Neural progenitor cell (in vitro differentiated cells): Measurements from ENCODE around the gene GALNT18. TPM values are rescaled to one million over a fixed set of nuclear protein-coding genes. Genes with fewer than 3 reads are reported as not detected.

Source experiments
- DNase-seq: peaks from one replicate; pipeline ENCODE4 v3.0.0-alpha.2; 2016; ENCODE audit warnings: low spot score
- H2AFZ ChIP-seq: fragments of 200-600 bp; sonication (generic); replicated peaks from 2 replicates; pipeline ENCODE4 v1.6.1; 2016; ENCODE audit warnings: antibody characterized with exemption
- H3F3A ChIP-seq: fragments of 200-600 bp; sonication (generic); 2 replicates; pipeline ENCODE4 v1.6.1; 2016; ENCODE audit warnings: antibody characterized with exemption, low read depth
- H3K27ac ChIP-seq: fragments of 200-600 bp; sonication (generic); 2 replicates; pipeline ENCODE4 v1.5.1; 2016; ENCODE audit warnings: mild to moderate bottlenecking
- H3K27me3 ChIP-seq: fragments of 200-600 bp; sonication (generic); 2 replicates; pipeline ENCODE4 v1.6.1; 2016; ENCODE audit warnings: mild to moderate bottlenecking, moderate library complexity
- H3K36me3 ChIP-seq: fragments of 200-600 bp; sonication (generic); 2 replicates; pipeline ENCODE4 v1.5.1; 2016
- H3K4me1 ChIP-seq: fragments of 200-600 bp; sonication (generic); 2 replicates; pipeline ENCODE4 v1.6.1; 2016; ENCODE audit warnings: mixed run types
- H3K4me2 ChIP-seq: fragments of 200-600 bp; sonication (generic); 2 replicates; pipeline ENCODE4 v1.6.1; 2016
- H3K4me3 ChIP-seq: fragments of 200-600 bp; sonication (generic); 2 replicates; pipeline ENCODE4 v1.5.1; 2016
- H3K79me2 ChIP-seq: fragments of 200-600 bp; sonication (generic); 2 replicates; pipeline ENCODE4 v1.6.1; 2016; ENCODE audit warnings: low read depth
- H3K9ac ChIP-seq: fragments of 200-600 bp; sonication (generic); 2 replicates; pipeline ENCODE4 v1.6.1; 2016
- H3K9me3 ChIP-seq: fragments of 200-600 bp; sonication (generic); 2 replicates; pipeline ENCODE4 v1.5.1; 2016; ENCODE audit warnings: low read depth
- H4K20me1 ChIP-seq: fragments of 200-600 bp; sonication (generic); 2 replicates; pipeline ENCODE4 v1.6.1; 2016; ENCODE audit warnings: low read depth
- H3K27ac Mint-ChIP-seq: 3 replicates; pipeline ENCODE4 v1.8.0; 2021; ENCODE audit warnings: mixed read lengths
- H3K27me3 Mint-ChIP-seq: 2 replicates; pipeline ENCODE4 v1.8.0; 2022; ENCODE audit warnings: low read depth, mild to moderate bottlenecking, inconsistent platforms, moderate library complexity, mixed read lengths; ENCODE audit not compliant: insufficient read depth
- H3K36me3 Mint-ChIP-seq: 3 replicates; pipeline ENCODE4 v1.8.0; 2021; ENCODE audit warnings: mixed read lengths
- H3K4me1 Mint-ChIP-seq: 3 replicates; pipeline ENCODE4 v1.8.0; 2021; ENCODE audit warnings: mixed read lengths
- H3K4me3 Mint-ChIP-seq: 3 replicates; pipeline ENCODE4 v1.8.0; 2021; ENCODE audit warnings: mild to moderate bottlenecking, moderate library complexity, mixed read lengths
- H3K9me3 Mint-ChIP-seq: 3 replicates; pipeline ENCODE4 v1.8.0; 2020; ENCODE audit warnings: mixed read lengths
- CTCF ChIP-seq: fragments of 200-600 bp; sonication (generic); IDR thresholded peaks from 2 replicates; pipeline ENCODE4 v1.5.1; 2017; ENCODE audit warnings: antibody characterized with exemption, mild to moderate bottlenecking
- EZH2 ChIP-seq: fragments of 200-600 bp; sonication (generic); IDR thresholded peaks from 2 replicates; pipeline ENCODE4 v1.6.1; 2017; ENCODE audit warnings: antibody characterized with exemption, mild to moderate bottlenecking, moderate library complexity
- EZH2phosphoT487 ChIP-seq: fragments of 200-600 bp; sonication (generic); IDR thresholded peaks from 2 replicates; pipeline ENCODE4 v1.6.1; 2017; ENCODE audit warnings: antibody characterized with exemption
- total RNA-seq: library from RNA; depleted of rRNA; stranded (reverse); fragments of >200 nt; gene quantifications from 2 replicates; pipeline ENCODE4 v1.2.3, GENCODE V29; 2015; ENCODE audit warnings: low replicate concordance

Gene GALNT18
- total RNA-seq, 1 donor from 2014 or later = 2.4 TPM

- Histone ChIP-seq H3K27me3 (no peaks in the 10 kb centered on the region), H2AFZ (no peak overlapping the region), H3F3A (no peaks in the 10 kb centered on the region), H4K20me1 (no peaks in the 10 kb centered on the region), H3K36me3 (no peaks in the 10 kb centered on the region), H3K9me3 (no peaks in the 10 kb centered on the region), H3K27ac (no peak overlapping the region), H3K4me3 (no peak overlapping the region), H3K4me1 (peaks cover 5% of the 10 kb centered on the region), H3K9ac (no peak overlapping the region), H3K4me2 (no peak overlapping the region), H3K79me2 (no peaks in the 10 kb centered on the region)
- H3K27me3 Mint-ChIP-seq = peaks cover 6% of the 10 kb centered on the region
- peaks cover 13% of the 10 kb centered on the region for H3K4me1 Mint-ChIP-seq
- DNase-seq = no peak
- TF ChIP-seq CTCF = no peak
- no peak for TF ChIP-seq EZH2
- no peak for TF ChIP-seq EZH2phosphoT487
- no peak overlapping the region for H3K4me3 Mint-ChIP-seq
- H3K27ac Mint-ChIP-seq = no peak overlapping the region
- no peaks in the 10 kb centered on the region for H3K9me3 Mint-ChIP-seq
- no peaks in the 10 kb centered on the region for H3K36me3 Mint-ChIP-seq
Measured at GRCh38 chr11:11445441-11446185, 176.2 kb downstream of the GALNT18 start.

- H2AFZ ChIP-seq = no peak overlapping the region
- H3K79me2 ChIP-seq = no peaks in the 10 kb centered on the region
- no peaks in the 10 kb centered on the region for H3K36me3 ChIP-seq
- H3K4me1 Mint-ChIP-seq = peaks cover 13% of the 10 kb centered on the region
- H3K27me3 Mint-ChIP-seq = peaks cover 6% of the 10 kb centered on the region
- no peak overlapping the region for H3K4me2 ChIP-seq
- H3K4me3 Mint-ChIP-seq = no peak overlapping the region
- peaks cover 13% of the 10 kb centered on the region for H3K4me1 ChIP-seq
- TF ChIP-seq EZH2 (no peak), EZH2phosphoT487 (no peak), CTCF (no peak)
- H3K9me3 Mint-ChIP-seq = no peaks in the 10 kb centered on the region
- H3K4me3 ChIP-seq = no peak overlapping the region
- no peaks in the 10 kb centered on the region for H3K36me3 Mint-ChIP-seq
- H3K9ac ChIP-seq = no peak overlapping the region
- no peak overlapping the region for H3K27ac ChIP-seq
- H3K27me3 ChIP-seq = no peaks in the 10 kb centered on the region
- H3K27ac Mint-ChIP-seq = no peak overlapping the region
- H3F3A ChIP-seq = no peaks in the 10 kb centered on the region
- no peaks in the 10 kb centered on the region for H4K20me1 ChIP-seq
- H3K9me3 ChIP-seq = no peaks in the 10 kb centered on the region
- no peak for DNase-seq
Measured at GRCh38 chr11:11444804-11445131, 177.0 kb downstream of the GALNT18 start.

- no peak overlapping the region for H3K4me3 ChIP-seq
- H3K9ac ChIP-seq = no peak overlapping the region
- H4K20me1 ChIP-seq = no peaks in the 10 kb centered on the region
- H3K79me2 ChIP-seq = no peaks in the 10 kb centered on the region
- peaks cover 14% of the 10 kb centered on the region for H3K4me1 ChIP-seq
- no peak overlapping the region for H2AFZ ChIP-seq
- TF ChIP-seq CTCF (no peak), EZH2phosphoT487 (no peak), EZH2 (no peak)
- no peaks in the 10 kb centered on the region for H3K9me3 Mint-ChIP-seq
- no peaks in the 10 kb centered on the region for H3K27me3 ChIP-seq
- no peak overlapping the region for H3K4me2 ChIP-seq
- no peak for DNase-seq
- no peaks in the 10 kb centered on the region for H3K9me3 ChIP-seq
- H3K27ac Mint-ChIP-seq = no peak overlapping the region
- peaks cover 13% of the 10 kb centered on the region for H3K4me1 Mint-ChIP-seq
- no peak overlapping the region for H3K27ac ChIP-seq
- H3K36me3 ChIP-seq = no peaks in the 10 kb centered on the region
- H3K27me3 Mint-ChIP-seq = peaks cover 6% of the 10 kb centered on the region
- no peak overlapping the region for H3K4me3 Mint-ChIP-seq
- no peaks in the 10 kb centered on the region for H3K36me3 Mint-ChIP-seq
- H3F3A ChIP-seq = no peaks in the 10 kb centered on the region
Measured at GRCh38 chr11:11444027-11444803, 177.6 kb downstream of the GALNT18 start.
